SK-N-MC (cell line): Measurements from ENCODE around the gene FTCD.

Experiments used
- EZH2 ChIP-seq: fragments of 200-600 bp; sonication (generic); IDR thresholded peaks from one replicate; pipeline ENCODE4 v1.6.1; 2017; ENCODE audit warnings: antibody characterized with exemption
- POLR2AphosphoS5 ChIP-seq: IDR thresholded peaks from 2 replicates; pipeline ENCODE4 v1.6.1; 2012; ENCODE audit warnings: mild to moderate bottlenecking, low read depth, low read length, borderline replicate concordance

GRCh38 chr21:46146856-46147255 is 8.5 kb downstream of the FTCD start:
- TF ChIP-seq POLR2AphosphoS5 (no peak), EZH2 (no peak)
